Bone marrow (tissue), 2 donors: ENCODE results near the gene CHN2.
"Not testable (repeated sequence)": the region's sequence is repeated elsewhere in the genome, so short reads cannot be mapped to it uniquely, and the experiment has no call there.

Experiments used
- DNase-seq, 2 donors: peaks; one replicate each; lab custom pipeline; 2025; lab: John Stamatoyannopoulos, UW

The CHN2 gene

GRCh38 chr7:29255906-29256692 lies 61.5 kb downstream of the CHN2 start:
- DNase-seq, result no peak

DNA sequence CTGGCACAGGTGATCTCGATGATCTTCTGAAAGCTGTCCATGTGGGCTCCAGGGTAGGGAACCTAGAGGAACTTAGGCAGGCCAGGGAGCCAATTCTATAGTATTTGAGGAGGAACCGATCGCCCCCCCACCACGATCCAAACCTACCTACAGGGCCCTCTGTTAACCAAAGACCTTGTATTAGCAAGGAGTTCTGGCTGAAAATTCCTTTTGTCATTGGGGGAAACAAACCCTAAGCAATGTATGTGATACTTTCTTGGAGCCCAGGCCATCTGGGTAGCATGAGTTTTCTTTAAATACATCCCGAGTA lies 62.1 kb downstream of the CHN2 start:
- no peak for DNase-seq

DNA sequence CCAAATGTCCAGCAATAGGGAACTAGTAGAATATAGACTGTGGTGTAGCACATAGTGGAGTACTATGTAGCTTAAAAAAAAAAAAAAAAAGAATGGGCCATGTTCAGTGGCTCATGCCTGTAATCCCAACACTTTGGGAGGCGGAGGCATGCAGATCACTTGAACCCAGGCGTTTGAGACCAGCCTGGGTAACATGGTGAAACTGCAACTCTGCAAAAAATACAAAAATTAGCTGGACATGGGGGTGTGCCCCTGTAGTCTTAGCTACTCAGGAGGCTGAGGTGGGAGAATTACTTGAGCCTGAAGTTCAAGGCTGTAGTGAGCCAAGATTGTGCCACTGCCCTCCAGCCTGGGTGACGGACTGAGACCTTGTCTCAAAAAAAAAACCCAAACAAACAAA lies 64.4 kb downstream of the CHN2 start:
- no peak for DNase-seq

DNA sequence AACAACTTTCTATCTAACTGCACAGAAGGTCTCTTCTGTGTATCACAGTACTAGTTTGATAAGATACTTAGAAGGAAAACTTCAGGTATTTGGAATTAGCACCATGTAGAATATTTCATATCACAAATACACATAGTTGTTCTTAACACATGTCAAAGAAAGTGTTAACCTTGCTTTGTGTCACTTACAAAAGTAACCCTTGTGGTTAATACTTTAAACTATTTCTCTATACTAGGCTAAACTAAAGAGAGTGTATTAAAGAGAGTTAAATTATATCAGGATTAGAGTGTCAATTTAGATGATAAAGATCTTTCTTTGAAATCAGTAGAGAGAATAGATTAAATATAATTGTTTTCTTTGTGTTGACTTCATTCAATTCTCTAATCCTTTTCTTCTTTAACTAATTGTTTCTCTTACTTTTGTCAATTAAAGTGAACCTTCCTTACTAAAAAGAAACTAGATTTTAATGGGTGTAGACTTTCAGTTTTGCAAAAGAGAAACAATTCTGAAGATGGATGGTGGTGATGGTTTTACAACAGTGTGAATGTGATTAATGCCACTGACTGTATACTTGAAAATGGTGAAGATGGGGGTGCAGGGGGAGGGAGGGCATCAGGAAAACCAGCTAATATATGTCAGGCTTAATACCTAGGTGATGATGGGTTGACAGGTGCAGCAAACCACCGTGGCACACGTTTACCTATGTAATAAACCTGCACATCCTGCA lies 67.8 kb downstream of the CHN2 start:
- DNase-seq, result no peak

- not testable (repeated sequence) for DNase-seq
These were observed 69.1 kb downstream of the CHN2 start for GRCh38 chr7:29263601-29264207.

GRCh38 chr7:29265208-29265923 lies 70.8 kb downstream of the CHN2 start:
- DNase-seq, result no peak

- DNase-seq, result no peak
These were observed 75.4 kb downstream of the CHN2 start for GRCh38 chr7:29269935-29270334.

DNA sequence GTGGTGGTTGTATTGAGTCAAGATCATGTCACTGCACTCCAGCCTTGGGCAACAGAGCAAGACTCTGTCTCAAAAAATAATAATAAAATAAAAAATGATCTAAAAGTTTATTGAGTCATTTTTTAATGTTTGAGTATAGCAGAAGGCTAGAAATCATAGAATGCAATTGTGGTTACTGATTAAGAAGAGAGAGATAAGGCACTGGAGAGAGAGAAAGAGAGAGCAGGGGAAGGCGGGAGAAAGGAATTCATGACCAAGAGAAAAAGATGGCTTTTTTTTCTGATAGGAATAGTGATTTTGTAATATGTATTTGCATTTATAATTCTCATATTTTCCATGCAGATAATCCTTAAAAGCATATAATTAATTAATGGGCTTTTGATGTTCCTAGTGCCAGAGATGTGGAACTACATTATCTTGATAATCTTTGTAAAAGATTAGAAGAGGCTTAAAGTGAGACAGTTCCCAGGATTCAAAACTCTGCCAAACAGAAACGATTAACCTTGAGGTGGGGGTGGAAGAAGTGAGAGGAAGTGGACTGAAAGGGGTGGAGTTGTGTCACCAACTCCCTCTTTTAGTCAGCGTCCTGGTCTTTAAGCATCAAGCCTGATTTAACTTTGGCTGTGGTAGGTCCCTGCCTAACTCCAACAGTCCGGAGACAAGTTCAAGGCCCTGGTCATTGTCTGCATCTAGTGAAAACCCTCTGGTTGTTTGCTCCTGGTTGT lies 76.2 kb downstream of the CHN2 start:
- DNase-seq, result no peak

DNA sequence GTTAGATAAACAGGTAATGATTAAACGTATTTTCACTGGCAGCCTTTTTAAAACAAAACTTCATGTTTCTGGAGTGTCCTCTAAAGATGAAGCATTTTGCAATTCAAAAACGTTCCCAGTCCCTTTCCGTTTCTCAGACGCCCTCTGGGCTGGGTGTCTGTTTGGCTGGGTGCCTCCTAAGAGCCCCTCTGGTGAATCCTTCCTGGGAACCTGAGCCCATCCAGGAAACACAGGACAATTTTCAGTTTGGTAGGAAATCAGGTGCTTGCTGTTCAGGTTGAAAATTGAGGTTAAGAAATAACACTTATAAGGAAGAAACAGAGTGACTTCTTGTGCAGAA lies 76.7 kb downstream of the CHN2 start:
- no peak for DNase-seq

DNA sequence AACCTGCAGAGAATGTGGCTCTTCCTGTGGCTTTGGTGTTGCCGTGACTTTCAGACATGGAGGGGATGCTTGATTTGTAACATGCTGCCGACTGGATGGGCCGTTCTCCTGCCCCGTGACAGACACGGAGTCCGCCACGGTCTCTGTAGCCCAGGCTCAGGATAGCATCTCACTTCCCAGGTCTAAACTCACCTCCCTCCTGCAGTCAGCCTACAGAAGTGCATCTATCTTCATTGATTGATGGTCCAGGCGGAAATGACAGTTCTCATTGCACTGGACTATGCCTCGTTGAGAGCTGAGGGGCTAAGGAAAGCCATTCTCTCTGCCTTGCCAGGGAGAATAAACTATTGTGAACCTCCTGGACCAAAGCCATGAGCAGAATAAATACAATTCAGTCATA lies 77.5 kb downstream of the CHN2 start:
- no peak for DNase-seq

GRCh38 chr7:29274146-29275017 lies 79.8 kb downstream of the CHN2 start:
- DNase-seq, result no peak

- no peak for DNase-seq
These were observed 80.4 kb downstream of the CHN2 start for GRCh38 chr7:29275018-29275318.

DNA sequence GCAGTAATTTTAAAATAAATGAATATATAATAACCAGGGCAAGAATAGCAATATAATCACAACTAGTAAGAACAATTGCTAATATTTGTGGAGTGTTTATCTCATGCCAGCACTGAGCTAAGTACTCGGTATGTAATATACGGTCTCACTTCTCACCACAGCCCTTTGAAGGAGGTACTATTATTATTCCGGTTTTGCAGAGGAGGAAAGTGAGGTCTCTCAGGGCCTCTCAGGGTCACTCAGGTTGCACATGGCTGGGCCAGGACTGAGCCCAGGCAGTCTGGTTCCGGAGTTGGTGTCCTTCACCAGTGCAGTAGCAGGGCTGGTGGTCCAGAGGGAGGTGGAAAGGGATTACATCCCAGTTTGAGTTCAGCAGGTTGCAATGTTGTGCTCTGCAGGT lies 80.9 kb downstream of the CHN2 start:
- DNase-seq, result no peak

GRCh38 chr7:29276199-29276598 lies 81.6 kb downstream of the CHN2 start:
- DNase-seq, result no peak

DNA sequence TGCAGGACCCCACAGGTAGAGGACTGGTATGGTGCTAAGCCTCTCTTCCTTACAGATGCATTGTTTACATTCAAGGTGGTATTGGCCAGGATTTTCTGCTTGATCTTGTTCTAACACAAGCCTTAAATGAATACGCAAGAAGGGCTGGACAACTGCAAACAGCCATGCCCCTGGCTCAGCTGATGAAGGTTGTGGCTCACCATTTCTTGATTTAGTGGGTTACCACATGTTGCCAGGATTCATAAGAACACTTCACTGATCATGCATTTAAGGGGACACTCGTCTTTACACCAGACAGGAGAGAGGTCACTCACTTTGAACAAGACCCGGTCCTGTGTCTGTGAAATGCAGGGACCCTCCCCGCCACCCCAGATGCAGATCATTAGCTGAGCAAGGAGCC lies 82.2 kb downstream of the CHN2 start:
- DNase-seq, result no peak

DNA sequence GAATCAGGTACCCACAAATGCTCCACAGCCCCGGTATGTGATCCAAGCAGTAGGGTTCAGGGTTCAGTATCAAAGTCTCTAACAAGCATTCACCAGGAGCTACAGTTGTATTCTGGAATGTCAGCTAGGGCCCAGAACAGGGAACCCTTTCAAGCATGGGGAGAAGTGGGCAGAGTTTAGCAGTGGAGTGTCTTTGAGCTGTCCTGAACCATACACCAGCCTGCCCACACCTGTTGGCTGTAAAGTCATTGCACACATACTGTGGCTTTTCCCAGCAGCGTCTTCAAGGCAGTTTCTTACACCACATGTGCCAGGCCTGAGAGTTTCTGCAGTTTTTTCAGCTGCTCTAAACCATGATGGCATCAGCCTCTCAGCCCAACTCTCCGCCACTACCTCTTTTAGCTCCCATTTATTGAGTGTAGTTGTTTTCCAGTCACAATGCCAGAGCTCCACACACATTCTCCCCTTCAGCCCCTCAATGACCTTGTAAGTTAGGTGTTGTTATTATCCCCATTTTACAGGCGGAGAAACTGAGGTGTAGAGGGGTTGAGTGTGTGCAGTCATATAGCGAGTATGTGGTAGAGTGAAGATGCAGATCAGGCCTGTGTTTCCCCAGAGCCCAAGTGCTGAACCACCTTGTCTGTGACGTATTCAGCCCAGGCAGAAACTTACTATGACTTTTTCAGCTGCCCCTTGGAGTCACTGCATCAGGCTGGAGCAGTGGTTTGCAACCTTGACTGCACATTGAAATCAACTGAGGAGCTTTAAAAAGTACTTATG lies 83.1 kb downstream of the CHN2 start:
- no peak for DNase-seq

GRCh38 chr7:29278337-29279069 lies 83.9 kb downstream of the CHN2 start:
- no peak for DNase-seq

DNA sequence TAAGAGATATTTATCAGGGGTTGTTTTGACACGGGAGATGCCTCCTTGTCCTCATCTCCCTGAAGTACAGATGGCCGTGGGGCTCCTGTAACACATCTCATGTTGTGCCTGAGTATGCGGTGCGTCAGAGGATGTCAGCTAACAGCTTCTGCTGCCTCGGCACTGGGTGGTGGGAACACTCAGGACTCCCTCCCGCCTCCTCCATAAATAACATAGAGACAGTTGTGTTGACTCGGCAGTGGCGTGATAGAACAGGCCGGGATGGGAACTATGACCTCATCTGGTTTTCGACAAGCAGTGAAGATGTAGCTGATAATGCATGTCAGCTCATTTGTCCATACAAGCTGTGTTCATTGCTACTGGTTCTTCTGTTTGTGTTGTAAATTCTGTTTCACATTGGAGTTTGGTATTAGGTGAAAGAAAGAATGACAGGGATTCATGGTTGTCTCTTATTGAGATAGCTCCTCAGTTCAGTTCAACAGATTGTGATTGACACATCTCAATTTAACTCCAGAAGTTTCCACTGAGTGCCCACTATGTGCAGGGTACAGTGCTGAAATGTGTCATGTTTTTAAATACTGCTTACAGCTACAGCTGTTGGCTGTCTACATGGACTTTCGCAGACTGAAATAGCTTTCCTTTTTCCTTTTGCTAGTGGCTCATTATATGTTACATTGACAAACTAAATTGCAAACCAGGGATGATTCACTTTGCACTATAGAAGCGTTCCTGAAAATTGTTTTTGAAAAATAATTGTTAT lies 87.4 kb downstream of the CHN2 start:
- no peak for DNase-seq

GRCh38 chr7:29282819-29283414 lies 88.3 kb downstream of the CHN2 start:
- DNase-seq, result no peak
